Panc1 (cell line): ENCODE results near the gene CCDC70. TPM values are rescaled to one million over a fixed set of nuclear protein-coding genes. Genes with fewer than 3 reads are reported as not detected.

Experiments
- ATAC-seq: fragments of 200-7000 bp; cut with Tn5 transposase; 2 replicates; pipeline ENCODE4 v1.9.1; 2020; ENCODE audit warnings: mild to moderate bottlenecking, moderate library complexity
- BruUV-seq: library from RNA; stranded (reverse); fragments of 400-500 nt; replicated peaks from 2 replicates; lab custom pipeline; 2021; lab: Mats Ljungman, UMichigan
- CTCF ChIA-PET: fragments of 300-600 bp; sonication (Branson Sonifier 250); formaldehyde crosslinking; loops from one replicate; lab custom pipeline; 2022; ENCODE audit warnings: antibody characterized with exemption; lab: Charles Lee
- POLR2A ChIA-PET: fragments of 300-600 bp; sonication (Branson Sonifier 250); formaldehyde crosslinking; loops from one replicate; lab custom pipeline; 2022; ENCODE audit warnings: antibody characterized with exemption; lab: Charles Lee
- DNase-seq: peaks from one replicate; pipeline ENCODE4 v3.0.0-alpha.2; 2010; ENCODE audit warnings: low read depth, low spot score
- H3K27ac ChIP-seq: 2 replicates; pipeline ENCODE4 v1.5.1; 2011; ENCODE audit warnings: mild to moderate bottlenecking, low read length, inconsistent platforms
- H3K27me3 ChIP-seq: fragments of 200-500 bp; sonication (Bioruptor generic); 2 replicates; pipeline ENCODE4 v1.6.0; 2014; ENCODE audit warnings: low read length, inconsistent platforms; ENCODE audit not compliant: control insufficient read depth, insufficient read depth
- H3K36me3 ChIP-seq: fragments of 200-500 bp; sonication (Bioruptor generic); 2 replicates; pipeline ENCODE4 v1.5.1; 2014; ENCODE audit warnings: inconsistent platforms, mild to moderate bottlenecking, low read length, moderate library complexity; ENCODE audit not compliant: control insufficient read depth, insufficient read depth
- H3K4me1 ChIP-seq: 2 replicates; pipeline ENCODE4 v1.5.1; 2011; ENCODE audit warnings: inconsistent platforms, mild to moderate bottlenecking, low read length, moderate library complexity; ENCODE audit not compliant: control insufficient read depth, insufficient read depth
- H3K4me3 ChIP-seq, 2 experiments: 2 replicates each; pipeline ENCODE4 v1.5.1; 2011 to 2012; ENCODE audit warnings: low read depth in 2 of 2, low read length in 2 of 2, mild to moderate bottlenecking in 2 of 2, inconsistent platforms in 1 of 2, moderate library complexity in 1 of 2
- H3K9me3 ChIP-seq: fragments of 200-500 bp; sonication (Bioruptor generic); 2 replicates; pipeline ENCODE4 v1.5.1; 2014; ENCODE audit warnings: low read depth, mild to moderate bottlenecking, inconsistent platforms, low read length, moderate library complexity; ENCODE audit not compliant: control insufficient read depth, insufficient read depth
- POLR2AphosphoS5 ChIP-seq: IDR thresholded peaks from 2 replicates; pipeline ENCODE4 v1.6.1; 2012; ENCODE audit warnings: mild to moderate bottlenecking, low read depth, low read length, moderate library complexity
- SIN3A ChIP-seq: IDR thresholded peaks from 2 replicates; pipeline ENCODE4 v1.6.1; 2012; ENCODE audit warnings: low read depth, mild to moderate bottlenecking, low read length, moderate library complexity, borderline replicate concordance; ENCODE audit not compliant: insufficient read depth
- TCF7L2 ChIP-seq: IDR thresholded peaks from 2 replicates; pipeline ENCODE4 v1.6.1; 2011; ENCODE audit warnings: mild to moderate bottlenecking, low read depth, low read length, inconsistent platforms
- in situ Hi-C: cut with HindIII; loops from 2 replicates; pipeline ENCODE4 v1.10.0; 2016; ENCODE audit warnings: low sequenced_read_pairs, low pct_unique_long_range_greater_than_20kb
- intact Hi-C: fragments of 100-400 bp; cut with micrococcal nuclease; formaldehyde crosslinking; loops from one replicate; pipeline ENCODE4 v1.10.0; 2022; ENCODE audit not compliant: unreplicated experiment
- total RNA-seq: library from RNA; stranded (reverse); gene quantifications from one replicate; pipeline ENCODE4 v1.2.1, GENCODE V29; 2021; ENCODE audit not compliant: unreplicated experiment
- TF ChIP-seq, protein P1 (sequence below): fragments of 450-650 bp; IDR thresholded peaks from 2 replicates; pipeline ENCODE4 v1.5.1; 2017; ENCODE audit warnings: mild to moderate bottlenecking
- TF ChIP-seq, protein P2 (sequence below), 2 experiments: IDR thresholded peaks; 2 replicates each; pipeline ENCODE4 v1.6.1; 2011 to 2012; ENCODE audit warnings: low read depth in 2 of 2, control low read depth in 1 of 2, low read length in 1 of 2, mild to moderate bottlenecking in 1 of 2, moderate library complexity in 1 of 2; ENCODE audit not compliant: insufficient read depth in 1 of 2

CCDC70 gene
- total RNA-seq, 1 experiment from 2014 or later, result not detected

DNA sequence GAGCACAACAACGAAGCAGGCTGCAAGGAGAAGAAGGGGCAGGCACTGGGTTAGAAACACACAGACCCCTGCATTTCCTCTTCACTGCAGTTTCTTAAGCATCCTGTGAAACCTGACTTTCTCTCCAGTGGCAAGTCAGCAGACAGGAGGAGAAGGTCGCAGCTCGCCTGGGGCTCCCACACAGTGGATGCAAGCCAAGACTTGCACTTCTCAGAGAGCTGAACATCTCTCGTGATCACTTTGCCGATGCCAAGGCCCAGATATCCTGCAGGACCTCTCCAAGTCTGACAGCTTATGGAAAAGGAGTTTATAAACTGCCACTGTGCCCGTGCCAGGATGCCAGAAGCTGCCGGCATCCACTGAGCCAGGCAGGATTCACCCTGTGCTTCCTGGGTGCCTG, 35.2 kb upstream of the CCDC70 start:
- Histone ChIP-seq H3K36me3 (no peaks in the 10 kb centered on the region), H3K9me3 (no peaks in the 10 kb centered on the region), H3K4me1 (no peaks in the 10 kb centered on the region), H3K27me3 (peaks cover 4% of the 10 kb centered on the region; the same call in 1 of the 2 replicates), H3K4me3 (no peak overlapping the region), H3K27ac (no peak overlapping the region)
- CTCF ChIA-PET, result no interaction called here
- no peak for ATAC-seq
- no peak for TF ChIP-seq TCF7L2
- TF ChIP-seq SIN3A, result no peak
- TF ChIP-seq, protein P1, sequence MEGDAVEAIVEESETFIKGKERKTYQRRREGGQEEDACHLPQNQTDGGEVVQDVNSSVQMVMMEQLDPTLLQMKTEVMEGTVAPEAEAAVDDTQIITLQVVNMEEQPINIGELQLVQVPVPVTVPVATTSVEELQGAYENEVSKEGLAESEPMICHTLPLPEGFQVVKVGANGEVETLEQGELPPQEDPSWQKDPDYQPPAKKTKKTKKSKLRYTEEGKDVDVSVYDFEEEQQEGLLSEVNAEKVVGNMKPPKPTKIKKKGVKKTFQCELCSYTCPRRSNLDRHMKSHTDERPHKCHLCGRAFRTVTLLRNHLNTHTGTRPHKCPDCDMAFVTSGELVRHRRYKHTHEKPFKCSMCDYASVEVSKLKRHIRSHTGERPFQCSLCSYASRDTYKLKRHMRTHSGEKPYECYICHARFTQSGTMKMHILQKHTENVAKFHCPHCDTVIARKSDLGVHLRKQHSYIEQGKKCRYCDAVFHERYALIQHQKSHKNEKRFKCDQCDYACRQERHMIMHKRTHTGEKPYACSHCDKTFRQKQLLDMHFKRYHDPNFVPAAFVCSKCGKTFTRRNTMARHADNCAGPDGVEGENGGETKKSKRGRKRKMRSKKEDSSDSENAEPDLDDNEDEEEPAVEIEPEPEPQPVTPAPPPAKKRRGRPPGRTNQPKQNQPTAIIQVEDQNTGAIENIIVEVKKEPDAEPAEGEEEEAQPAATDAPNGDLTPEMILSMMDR, result no peak
- TF ChIP-seq, protein P2, sequence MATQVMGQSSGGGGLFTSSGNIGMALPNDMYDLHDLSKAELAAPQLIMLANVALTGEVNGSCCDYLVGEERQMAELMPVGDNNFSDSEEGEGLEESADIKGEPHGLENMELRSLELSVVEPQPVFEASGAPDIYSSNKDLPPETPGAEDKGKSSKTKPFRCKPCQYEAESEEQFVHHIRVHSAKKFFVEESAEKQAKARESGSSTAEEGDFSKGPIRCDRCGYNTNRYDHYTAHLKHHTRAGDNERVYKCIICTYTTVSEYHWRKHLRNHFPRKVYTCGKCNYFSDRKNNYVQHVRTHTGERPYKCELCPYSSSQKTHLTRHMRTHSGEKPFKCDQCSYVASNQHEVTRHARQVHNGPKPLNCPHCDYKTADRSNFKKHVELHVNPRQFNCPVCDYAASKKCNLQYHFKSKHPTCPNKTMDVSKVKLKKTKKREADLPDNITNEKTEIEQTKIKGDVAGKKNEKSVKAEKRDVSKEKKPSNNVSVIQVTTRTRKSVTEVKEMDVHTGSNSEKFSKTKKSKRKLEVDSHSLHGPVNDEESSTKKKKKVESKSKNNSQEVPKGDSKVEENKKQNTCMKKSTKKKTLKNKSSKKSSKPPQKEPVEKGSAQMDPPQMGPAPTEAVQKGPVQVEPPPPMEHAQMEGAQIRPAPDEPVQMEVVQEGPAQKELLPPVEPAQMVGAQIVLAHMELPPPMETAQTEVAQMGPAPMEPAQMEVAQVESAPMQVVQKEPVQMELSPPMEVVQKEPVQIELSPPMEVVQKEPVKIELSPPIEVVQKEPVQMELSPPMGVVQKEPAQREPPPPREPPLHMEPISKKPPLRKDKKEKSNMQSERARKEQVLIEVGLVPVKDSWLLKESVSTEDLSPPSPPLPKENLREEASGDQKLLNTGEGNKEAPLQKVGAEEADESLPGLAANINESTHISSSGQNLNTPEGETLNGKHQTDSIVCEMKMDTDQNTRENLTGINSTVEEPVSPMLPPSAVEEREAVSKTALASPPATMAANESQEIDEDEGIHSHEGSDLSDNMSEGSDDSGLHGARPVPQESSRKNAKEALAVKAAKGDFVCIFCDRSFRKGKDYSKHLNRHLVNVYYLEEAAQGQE (IDR thresholded peaks at IDR 0.05; ENCODE audit: insufficient read depth in 1 of 2, low read depth in 2 of 2, low read length in 1 of 2), result no peak
- no peak for TF ChIP-seq POLR2AphosphoS5
- intact Hi-C loops (loop anchor here (10.0 kb wide), 1 partner anchor 378 kb away; no protein-coding TSS in a partner anchor), in situ Hi-C loops (no loop called here)
- POLR2A ChIA-PET, result no interaction called here
- BruUV-seq, result no TSS peak
- DNase-seq, result no peak

DNA sequence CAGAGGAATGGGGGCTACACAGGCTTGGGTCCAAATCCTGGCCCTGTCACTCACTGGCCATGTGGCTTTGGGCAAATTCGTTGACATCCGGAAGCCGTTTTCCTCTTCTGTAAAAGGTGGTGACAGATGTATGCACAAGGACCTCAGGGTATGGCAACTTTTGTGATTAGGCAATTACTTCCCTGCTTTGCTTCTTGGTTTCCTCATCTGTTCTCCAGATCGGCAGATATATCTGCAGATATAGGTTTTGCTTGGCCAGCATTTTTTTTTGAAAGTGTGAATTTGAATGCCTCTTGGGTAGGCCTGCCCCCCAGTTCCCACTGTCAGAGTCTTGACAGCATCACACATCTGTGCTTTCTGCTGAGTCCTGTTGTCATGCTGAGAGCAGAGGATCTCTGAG, 34.5 kb upstream of the CCDC70 start:
- Histone ChIP-seq H3K4me3 (no peak overlapping the region), H3K27me3 (peaks cover 4% of the 10 kb centered on the region; the same call in 1 of the 2 replicates), H3K27ac (no peak overlapping the region), H3K36me3 (no peaks in the 10 kb centered on the region), H3K4me1 (no peaks in the 10 kb centered on the region), H3K9me3 (no peaks in the 10 kb centered on the region)
- TF ChIP-seq SIN3A (no peak), TCF7L2 (no peak), POLR2AphosphoS5 (no peak)
- TF ChIP-seq, protein P1, result no peak
- TF ChIP-seq, protein P2 (IDR thresholded peaks at IDR 0.05; ENCODE audit: insufficient read depth in 1 of 2, low read depth in 2 of 2, low read length in 1 of 2), result no peak
- intact Hi-C loops (loop anchor here (10.0 kb wide), 1 partner anchor 378 kb away; no protein-coding TSS in a partner anchor), in situ Hi-C loops (no loop called here)
- CTCF ChIA-PET, result no interaction called here
- DNase-seq (no peak), ATAC-seq (no peak)
- BruUV-seq, result no TSS peak
- POLR2A ChIA-PET, result no interaction called here
